SU-DHL-6 (cell line): ENCODE measurements around the gene DYNLT2B.

Source experiments
- CTCF ChIP-seq: fragments of 200-600 bp; sonication (generic); IDR thresholded peaks from one replicate; pipeline ENCODE4 v1.5.1; 2017; ENCODE audit warnings: antibody characterized with exemption, mild to moderate bottlenecking, low read length, moderate library complexity; ENCODE audit not compliant: insufficient read depth, poor library complexity, severe bottlenecking
- EZH2phosphoT487 ChIP-seq: fragments of 200-600 bp; sonication (generic), shearing (Covaris generic); conservative IDR thresholded peaks from 2 replicates; pipeline ENCODE4 v1.6.1; 2018; ENCODE audit warnings: mild to moderate bottlenecking, antibody characterized with exemption, low read length, moderate library complexity, mixed read lengths

GRCh38 chr3:196336319-196337145 is 18.5 kb upstream of the DYNLT2B start:
- TF ChIP-seq CTCF (no peak), EZH2phosphoT487 (no peak)
